ENCODE data around the gene RNASE7.

The RNASE7 gene

DNA sequence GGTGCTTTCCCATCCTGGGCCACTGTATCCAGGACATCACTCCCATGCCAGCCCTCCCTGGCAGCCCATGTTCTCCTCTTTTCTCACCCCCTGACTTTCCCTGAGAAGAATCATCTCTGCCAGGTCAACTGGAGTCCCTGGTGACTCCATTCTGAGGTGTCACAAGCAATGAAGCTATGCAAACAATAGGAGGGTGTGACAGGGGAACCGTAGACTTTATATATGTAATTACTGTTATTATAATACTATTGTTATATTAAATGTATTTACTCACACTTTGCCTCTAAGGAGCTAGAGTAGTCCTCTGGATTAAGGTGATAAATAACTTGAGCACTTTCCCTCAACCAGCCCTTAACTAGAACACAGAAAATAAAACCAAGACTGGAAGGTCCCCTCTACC, 47.1 kb downstream of the RNASE7 start:
- no peak for DNase-seq

DNA sequence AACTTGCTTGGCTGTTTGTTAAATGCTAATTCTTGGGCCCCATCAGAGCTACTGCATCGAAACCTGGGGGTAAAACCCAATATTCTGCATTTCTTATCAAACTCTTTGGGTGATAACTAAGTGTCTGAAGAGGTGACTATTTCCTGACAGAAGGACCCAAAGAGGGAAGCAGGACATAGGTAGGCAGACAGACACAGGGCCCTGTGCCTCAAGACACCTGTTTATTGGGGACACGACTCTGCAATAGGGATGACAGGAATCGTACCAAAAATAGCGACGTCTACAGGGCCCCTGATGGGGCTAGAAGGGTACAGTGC, 47.7 kb downstream of the RNASE7 start:
- DNase-seq = no peak

DNA sequence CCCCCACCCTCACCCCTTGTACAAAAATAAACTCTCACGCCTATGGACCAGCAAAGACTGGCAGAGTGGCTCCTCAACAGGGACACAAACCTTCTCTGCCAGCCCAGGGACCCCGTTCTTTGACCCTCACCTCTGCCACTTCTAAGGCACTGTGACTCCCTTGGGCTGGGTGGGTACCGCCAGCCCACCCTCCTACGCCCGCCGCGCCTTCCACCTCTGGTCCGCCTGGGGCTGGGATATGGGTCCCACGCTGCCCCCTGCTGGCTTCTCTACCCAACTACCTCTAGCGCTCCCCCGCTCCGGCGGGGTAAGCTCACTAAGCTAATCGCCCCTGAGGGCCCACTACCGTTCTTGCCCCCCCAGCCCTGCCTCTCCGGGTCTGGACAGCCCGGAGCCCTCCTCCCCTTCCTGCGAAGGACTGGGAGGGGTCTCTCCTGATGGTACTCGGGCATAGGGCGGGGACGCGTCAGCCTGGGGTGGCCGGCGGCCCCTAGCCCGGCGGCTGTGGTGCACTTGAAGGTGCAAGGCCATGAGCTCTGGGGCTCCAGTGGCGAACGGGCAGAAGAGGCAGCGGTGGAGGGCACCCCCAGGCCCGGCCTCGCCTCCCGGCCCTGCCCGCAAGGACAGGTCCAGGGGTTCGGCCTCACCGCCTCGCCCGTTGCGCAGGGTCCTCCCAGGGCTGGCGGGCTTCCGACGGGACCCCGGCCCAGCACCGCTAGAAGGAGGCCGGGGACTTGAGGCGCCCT, 48.2 kb downstream of the RNASE7 start:
- no peak for DNase-seq

DNA sequence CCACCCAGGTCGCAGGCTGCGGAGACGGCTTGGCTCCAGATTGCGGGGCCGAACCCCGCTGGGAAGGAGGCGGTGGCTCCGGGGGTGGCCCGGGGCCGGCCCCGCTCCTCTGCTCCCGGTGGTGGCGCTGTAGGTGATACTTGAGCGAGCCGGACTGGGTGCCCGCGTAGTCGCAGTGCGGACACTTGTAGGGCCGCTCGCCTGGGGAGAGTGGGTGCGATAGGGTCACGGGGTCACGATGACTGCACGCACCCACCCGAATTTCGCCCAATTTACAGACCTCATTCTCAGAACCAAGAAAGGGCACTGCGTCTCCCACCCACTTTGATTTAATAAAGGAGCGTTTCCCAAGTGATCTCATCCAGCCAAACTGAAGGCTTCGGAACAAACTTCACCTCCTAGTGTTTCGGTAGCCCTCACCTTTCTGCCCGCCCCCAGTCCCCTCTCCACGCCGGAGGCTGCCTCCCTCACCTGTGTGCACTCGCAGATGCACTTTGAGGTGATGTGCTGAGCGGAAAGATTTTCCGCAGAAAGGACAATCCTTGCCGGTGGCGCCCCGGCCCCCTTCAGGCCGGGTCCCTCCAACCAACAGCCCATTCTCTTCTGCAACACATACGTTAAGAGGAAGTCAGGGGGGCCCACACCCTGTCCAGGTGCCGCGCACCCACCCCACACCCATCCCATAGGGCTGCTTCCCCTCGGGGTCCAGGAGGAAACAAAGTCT, 48.9 kb downstream of the RNASE7 start:
- no peak for DNase-seq

DNA sequence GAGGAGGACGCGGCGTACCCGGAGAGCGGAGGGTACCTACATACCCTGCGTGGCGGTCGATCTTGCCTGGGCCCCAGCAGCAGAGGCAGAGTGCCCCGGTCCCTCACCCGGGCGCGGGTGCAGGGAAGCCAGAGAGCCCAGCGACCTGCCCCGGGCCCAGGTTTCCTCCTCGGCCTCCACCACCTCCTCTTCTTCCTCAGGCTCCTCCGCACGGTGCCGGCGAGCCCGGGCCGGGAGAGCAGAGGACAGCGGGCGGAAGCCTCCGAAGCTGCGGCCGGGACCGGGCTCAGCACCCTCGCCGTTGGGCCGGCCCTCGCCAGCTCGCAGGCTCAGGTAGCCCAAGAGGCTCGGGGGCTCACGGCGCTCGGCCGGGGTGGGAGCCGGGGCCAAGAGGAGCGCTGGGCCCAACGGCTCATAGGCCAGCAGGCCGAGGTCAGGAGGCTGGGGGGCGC, 49.7 kb downstream of the RNASE7 start:
- no peak for DNase-seq

DNA sequence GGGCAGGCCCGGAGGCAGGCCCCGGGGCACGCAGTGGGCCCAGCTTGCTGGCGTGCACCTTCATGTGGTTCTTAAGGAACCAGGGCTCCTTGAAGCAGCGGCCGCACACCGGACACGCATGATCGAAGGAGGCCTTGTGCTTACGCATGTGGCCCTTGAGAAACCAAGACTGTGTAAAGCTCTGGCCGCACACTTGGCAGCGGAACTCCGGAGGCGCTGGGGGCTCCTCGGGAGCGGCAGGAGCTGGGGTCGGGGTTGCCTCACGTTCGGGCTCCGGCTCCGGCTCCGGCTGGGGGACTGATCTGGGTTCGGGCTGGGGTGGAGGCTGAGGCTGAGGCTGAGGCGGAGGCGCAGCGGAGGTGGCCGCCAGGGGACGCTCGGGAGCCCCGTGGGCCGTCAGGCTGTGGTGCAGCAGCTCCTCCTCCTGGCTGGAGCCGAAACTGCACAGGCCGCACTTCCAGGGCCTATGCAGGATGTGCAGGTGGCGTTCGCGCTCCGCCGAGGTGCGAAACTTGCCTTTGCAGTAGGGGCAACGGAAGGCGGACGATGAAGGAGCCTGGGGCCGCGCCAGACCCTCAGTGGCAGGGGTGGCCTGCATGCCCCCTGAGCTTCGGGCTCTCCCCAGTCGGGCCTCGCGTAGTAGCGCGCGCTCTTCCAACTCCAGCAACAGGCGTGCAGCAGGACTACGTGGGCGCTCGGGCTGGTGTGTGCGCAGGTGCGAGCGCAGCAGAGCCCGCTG, 50.3 kb downstream of the RNASE7 start:
- peak; percentile 92 for DNase-seq

DNA sequence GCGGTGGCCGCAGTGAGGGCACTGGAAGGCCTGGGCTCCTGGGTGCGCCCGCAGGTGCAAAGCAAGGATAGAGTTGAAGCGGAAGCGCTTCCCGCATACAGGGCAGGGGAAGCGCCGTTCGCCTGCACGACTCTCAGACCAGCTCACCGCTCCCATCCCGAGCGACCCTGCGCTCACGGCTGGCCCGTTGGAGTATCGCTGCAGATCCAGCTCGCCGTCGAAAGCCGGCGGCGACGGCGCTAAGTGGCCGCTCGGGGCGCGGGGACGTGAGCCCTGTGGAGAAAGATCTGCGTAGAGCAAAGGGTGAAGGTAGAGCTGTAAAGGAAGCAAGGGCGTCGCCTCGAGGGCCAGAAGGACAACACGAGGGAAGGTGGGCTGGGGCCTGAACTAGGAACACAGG, 50.9 kb downstream of the RNASE7 start:
- no peak for DNase-seq

Data from activated naive CD4-positive, alpha-beta T cell treated with anti-CD3 and anti-CD28 coated beads, Interleukin-2, amount 50 U/mL, for 16 hours (primary cell).